Stimulated activated CD4-positive, alpha-beta T cell treated with anti-CD3 and anti-CD28 coated beads, Interleukin-1b, Interleukin-23, amount 100 ng/mL, for 1 hour (primary cell): Measurements from ENCODE around the gene GRIN2A.

Source experiments
- DNase-seq, 2 donors: peaks; one replicate each; pipeline ENCODE4 v3.0.0-alpha.2; 2020; ENCODE audit warnings: low read depth in 2 of 2

Gene GRIN2A

GRCh38 chr16:10086620-10087019 is 95.6 kb downstream of the GRIN2A start:
- DNase-seq = no peak

GRCh38 chr16:10085078-10085798 is 97.0 kb downstream of the GRIN2A start:
- no peak for DNase-seq

- DNase-seq = no peak
Measured at GRCh38 chr16:10083301-10083700, 98.9 kb downstream of the GRIN2A start.

- no peak for DNase-seq
Measured at GRCh38 chr16:10081201-10081940, 100.9 kb downstream of the GRIN2A start.

- DNase-seq = no peak
Measured at GRCh38 chr16:10080051-10080772, 102.0 kb downstream of the GRIN2A start.

GRCh38 chr16:10078541-10078949 is 103.7 kb downstream of the GRIN2A start:
- no peak for DNase-seq

- no peak for DNase-seq
Measured at GRCh38 chr16:10077861-10078260, 104.4 kb downstream of the GRIN2A start.

GRCh38 chr16:10076037-10076436 is 106.2 kb downstream of the GRIN2A start:
- DNase-seq = no peak

GRCh38 chr16:10070591-10070990 is 111.6 kb downstream of the GRIN2A start:
- DNase-seq = no peak

GRCh38 chr16:10069374-10069773 is 112.9 kb downstream of the GRIN2A start:
- no peak for DNase-seq

GRCh38 chr16:10067835-10068234 is 114.4 kb downstream of the GRIN2A start:
- DNase-seq = no peak

- no peak for DNase-seq
Measured at GRCh38 chr16:10067406-10067805, 114.8 kb downstream of the GRIN2A start.

- DNase-seq = no peak
Measured at GRCh38 chr16:10065019-10065418, 117.2 kb downstream of the GRIN2A start.

- DNase-seq = no peak
Measured at GRCh38 chr16:10048850-10049249, 133.4 kb downstream of the GRIN2A start.

- no peak for DNase-seq
Measured at GRCh38 chr16:10045947-10046346, 136.3 kb downstream of the GRIN2A start.

GRCh38 chr16:10045291-10045775 is 136.9 kb downstream of the GRIN2A start:
- DNase-seq = no peak

- DNase-seq = no peak
Measured at GRCh38 chr16:10040136-10041080, 141.8 kb downstream of the GRIN2A start.

- no peak for DNase-seq
Measured at GRCh38 chr16:10039220-10040096, 142.8 kb downstream of the GRIN2A start.

- DNase-seq = no peak
Measured at GRCh38 chr16:10037751-10038150, 144.5 kb downstream of the GRIN2A start.

GRCh38 chr16:10036956-10037355 is 145.3 kb downstream of the GRIN2A start:
- DNase-seq = no peak
